Erythroblast (primary cell): Measurements from ENCODE around the gene BRPF1.

ENCODE experiments used
- GATA1 ChIP-seq: IDR thresholded peaks from 2 replicates; pipeline ENCODE4 v1.6.1; 2011; ENCODE audit warnings: low read depth, mild to moderate bottlenecking, control low read depth, low read length, moderate library complexity
- POLR2A ChIP-seq: IDR thresholded peaks from 2 replicates; pipeline ENCODE4 v1.6.1; 2011; ENCODE audit warnings: mild to moderate bottlenecking, low read length

- no peak for TF ChIP-seq POLR2A
- no peak for TF ChIP-seq GATA1
These were observed 54.1 kb downstream of the BRPF1 start for GRCh38 chr3:9785602-9786001.
